ENCODE results near the gene CNBP. TPM values are rescaled to one million over a fixed set of nuclear protein-coding genes. Genes with fewer than 3 reads are reported as not detected.

CNBP gene
- 358 TPM for polyA plus RNA-seq (2013, experiment 1 of 2)
- 356 TPM for polyA plus RNA-seq (2013, experiment 2 of 2)

- peaks cover 1% of the 10 kb centered on the region for H3K79me1 ChIP-seq (ENCODE audit: low read length)
Observed at GRCh38 chr3:129183569-129184395, at the start of gene CNBP. Gene CNBP, minus strand, starts transcription at chr3:129183896. Its CDS starts 12,139 bp downstream, at chr3:129171757.

GRCh38 chr3:129231331-129232119 is 47.8 kb upstream of the CNBP start:
- Histone ChIP-seq H3K9ac (ENCODE audit: low read length) (no peak overlapping the region), H2BK120ac (ENCODE audit: low read depth, low read length) (no peak overlapping the region), H2BK15ac (replicated peaks; ENCODE audit: low read depth) (no peak overlapping the region), H3K4me1 (ENCODE audit: control insufficient read depth, low read depth, low read length) (no peaks in the 10 kb centered on the region), H3K4me2 (ENCODE audit: low read length) (no peak overlapping the region), H4K8ac (ENCODE audit: low read depth, low read length) (no peak overlapping the region), H3K56ac (ENCODE audit: low read length) (no peak overlapping the region), H3K4ac (ENCODE audit: low read depth, low read length) (no peak overlapping the region), H3K27ac (ENCODE audit: low read depth, low read length) (no peak overlapping the region), H3K18ac (ENCODE audit: low read length) (no peak overlapping the region), H3K27me3 (ENCODE audit: insufficient read depth, low read length, poor library complexity) (no peaks in the 10 kb centered on the region), H2BK5ac (ENCODE audit: low read length) (no peak overlapping the region), H2AK5ac (ENCODE audit: low read length) (no peak overlapping the region), H3K36me3 (ENCODE audit: control insufficient read depth, insufficient read depth, low read length) (no peaks in the 10 kb centered on the region), H3K79me1 (ENCODE audit: low read length) (no peaks in the 10 kb centered on the region), H3K79me2 (ENCODE audit: control insufficient read depth, insufficient read depth, low read length) (no peaks in the 10 kb centered on the region), H3K4me3 (ENCODE audit: low read length) (no peak overlapping the region), H4K5ac (ENCODE audit: low read length) (no peak overlapping the region), H3K23ac (ENCODE audit: low read length) (no peak overlapping the region)
- DNase-seq = no peak
- no CpG with 5 or more reads among the region's 10 CpGs for WGBS (ENCODE audit: extremely low coverage, insufficient coverage, low lambda C conversion rate)

More at GRCh38 chr3:129183569-129184395, at the start of gene CNBP:
- peak within 1 kb of the TSS; percentile 92 for H3K18ac ChIP-seq (ENCODE audit: low read length)
- H3K79me2 ChIP-seq (ENCODE audit: control insufficient read depth, insufficient read depth, low read length) = peaks cover 51% of the 10 kb centered on the region
- H4K5ac ChIP-seq (ENCODE audit: low read length) = no peak within 1 kb of the TSS
- peak within 1 kb of the TSS; percentile 100 for H3K23ac ChIP-seq (ENCODE audit: low read length)
- H3K56ac ChIP-seq (ENCODE audit: low read length) = peak within 1 kb of the TSS; percentile 100
- DNase-seq = peak; percentile 96
- WGBS (ENCODE audit: extremely low coverage, insufficient coverage, low lambda C conversion rate) = no CpG with 5 or more reads among the region's 83 CpGs
- no peaks in the 10 kb centered on the region for H3K27me3 ChIP-seq (ENCODE audit: insufficient read depth, low read length, poor library complexity)
- H3K4me2 ChIP-seq (ENCODE audit: low read length) = peak within 1 kb of the TSS; percentile 76
- no peaks in the 10 kb centered on the region for H3K4me1 ChIP-seq (ENCODE audit: control insufficient read depth, low read depth, low read length)
- H3K27ac ChIP-seq (ENCODE audit: low read depth, low read length) = peak within 1 kb of the TSS; percentile 89
- no peak within 1 kb of the TSS for H2BK15ac ChIP-seq (replicated peaks; ENCODE audit: low read depth)
- H2AK5ac ChIP-seq (ENCODE audit: low read length) = peak within 1 kb of the TSS; percentile 97
- H2BK120ac ChIP-seq (ENCODE audit: low read depth, low read length) = peak within 1 kb of the TSS; percentile 4
- peak within 1 kb of the TSS; percentile 75 for H2BK5ac ChIP-seq (ENCODE audit: low read length)
- H3K36me3 ChIP-seq (ENCODE audit: control insufficient read depth, insufficient read depth, low read length) = no peaks in the 10 kb centered on the region
- peak within 1 kb of the TSS; percentile 100 for H3K9ac ChIP-seq (ENCODE audit: low read length)
- peak within 1 kb of the TSS; percentile 99 for H3K4me3 ChIP-seq (ENCODE audit: low read length)
- H3K4ac ChIP-seq (ENCODE audit: low read depth, low read length) = peak within 1 kb of the TSS; percentile 91
- H4K8ac ChIP-seq (ENCODE audit: low read depth, low read length) = peak within 1 kb of the TSS; percentile 91

GRCh38 chr3:129230311-129231019 is 46.8 kb upstream of the CNBP start:
- H3K27ac ChIP-seq (ENCODE audit: low read depth, low read length) = no peak overlapping the region
- no peak overlapping the region for H2BK15ac ChIP-seq (replicated peaks; ENCODE audit: low read depth)
- no peak overlapping the region for H3K18ac ChIP-seq (ENCODE audit: low read length)
- H2BK120ac ChIP-seq (ENCODE audit: low read depth, low read length) = no peak overlapping the region
- no peaks in the 10 kb centered on the region for H3K79me1 ChIP-seq (ENCODE audit: low read length)
- H3K4me2 ChIP-seq (ENCODE audit: low read length) = no peak overlapping the region
- H3K27me3 ChIP-seq (ENCODE audit: insufficient read depth, low read length, poor library complexity) = no peaks in the 10 kb centered on the region
- no CpG with 5 or more reads among the region's 7 CpGs for WGBS (ENCODE audit: extremely low coverage, insufficient coverage, low lambda C conversion rate)
- no peak overlapping the region for H4K8ac ChIP-seq (ENCODE audit: low read depth, low read length)
- H3K79me2 ChIP-seq (ENCODE audit: control insufficient read depth, insufficient read depth, low read length) = no peaks in the 10 kb centered on the region
- no peak for DNase-seq
- no peak overlapping the region for H3K9ac ChIP-seq (ENCODE audit: low read length)
- no peaks in the 10 kb centered on the region for H3K4me1 ChIP-seq (ENCODE audit: control insufficient read depth, low read depth, low read length)
- H2BK5ac ChIP-seq (ENCODE audit: low read length) = no peak overlapping the region
- H3K4me3 ChIP-seq (ENCODE audit: low read length) = no peak overlapping the region
- no peak overlapping the region for H3K4ac ChIP-seq (ENCODE audit: low read depth, low read length)
- H3K56ac ChIP-seq (ENCODE audit: low read length) = no peak overlapping the region
- no peak overlapping the region for H3K23ac ChIP-seq (ENCODE audit: low read length)
- no peaks in the 10 kb centered on the region for H3K36me3 ChIP-seq (ENCODE audit: control insufficient read depth, insufficient read depth, low read length)
- no peak overlapping the region for H4K5ac ChIP-seq (ENCODE audit: low read length)
- no peak overlapping the region for H2AK5ac ChIP-seq (ENCODE audit: low read length)

GRCh38 chr3:129228891-129229585 is 45.3 kb upstream of the CNBP start:
- H3K27ac ChIP-seq (ENCODE audit: low read depth, low read length) = peak overlapping the region; percentile 10
- H3K56ac ChIP-seq (ENCODE audit: low read length) = peak overlapping the region; percentile 0
- no peak overlapping the region for H3K4ac ChIP-seq (ENCODE audit: low read depth, low read length)
- no peak overlapping the region for H2AK5ac ChIP-seq (ENCODE audit: low read length)
- no peak overlapping the region for H3K23ac ChIP-seq (ENCODE audit: low read length)
- H3K9ac ChIP-seq (ENCODE audit: low read length) = no peak overlapping the region
- no CpG with 5 or more reads among the region's 11 CpGs for WGBS (ENCODE audit: extremely low coverage, insufficient coverage, low lambda C conversion rate)
- H3K4me1 ChIP-seq (ENCODE audit: control insufficient read depth, low read depth, low read length) = no peaks in the 10 kb centered on the region
- DNase-seq = peak; percentile 69
- no peaks in the 10 kb centered on the region for H3K36me3 ChIP-seq (ENCODE audit: control insufficient read depth, insufficient read depth, low read length)
- peak overlapping the region; percentile 40 for H4K5ac ChIP-seq (ENCODE audit: low read length)
- no peak overlapping the region for H2BK5ac ChIP-seq (ENCODE audit: low read length)
- no peaks in the 10 kb centered on the region for H3K79me1 ChIP-seq (ENCODE audit: low read length)
- no peak overlapping the region for H2BK120ac ChIP-seq (ENCODE audit: low read depth, low read length)
- peak overlapping the region; percentile 13 for H3K18ac ChIP-seq (ENCODE audit: low read length)
- H3K27me3 ChIP-seq (ENCODE audit: insufficient read depth, low read length, poor library complexity) = no peaks in the 10 kb centered on the region
- peak overlapping the region; percentile 58 for H4K8ac ChIP-seq (ENCODE audit: low read depth, low read length)
- no peak overlapping the region for H3K4me2 ChIP-seq (ENCODE audit: low read length)
- H2BK15ac ChIP-seq (replicated peaks; ENCODE audit: low read depth) = no peak overlapping the region
- H3K79me2 ChIP-seq (ENCODE audit: control insufficient read depth, insufficient read depth, low read length) = no peaks in the 10 kb centered on the region
- H3K4me3 ChIP-seq (ENCODE audit: low read length) = no peak overlapping the region

- no peak overlapping the region for H3K4me3 ChIP-seq (ENCODE audit: low read length)
- no peaks in the 10 kb centered on the region for H3K79me2 ChIP-seq (ENCODE audit: control insufficient read depth, insufficient read depth, low read length)
- no peak overlapping the region for H3K23ac ChIP-seq (ENCODE audit: low read length)
- H3K27ac ChIP-seq (ENCODE audit: low read depth, low read length) = no peak overlapping the region
- H3K79me1 ChIP-seq (ENCODE audit: low read length) = no peaks in the 10 kb centered on the region
- no peaks in the 10 kb centered on the region for H3K4me1 ChIP-seq (ENCODE audit: control insufficient read depth, low read depth, low read length)
- no peak overlapping the region for H3K4ac ChIP-seq (ENCODE audit: low read depth, low read length)
- no peaks in the 10 kb centered on the region for H3K27me3 ChIP-seq (ENCODE audit: insufficient read depth, low read length, poor library complexity)
- H4K8ac ChIP-seq (ENCODE audit: low read depth, low read length) = no peak overlapping the region
- no peak overlapping the region for H2BK15ac ChIP-seq (replicated peaks; ENCODE audit: low read depth)
- H2BK5ac ChIP-seq (ENCODE audit: low read length) = no peak overlapping the region
- H3K4me2 ChIP-seq (ENCODE audit: low read length) = no peak overlapping the region
- WGBS (ENCODE audit: extremely low coverage, insufficient coverage, low lambda C conversion rate) = no CpG with 5 or more reads among the region's 6 CpGs
- H3K18ac ChIP-seq (ENCODE audit: low read length) = no peak overlapping the region
- DNase-seq = no peak
- no peak overlapping the region for H3K56ac ChIP-seq (ENCODE audit: low read length)
- no peak overlapping the region for H3K9ac ChIP-seq (ENCODE audit: low read length)
- no peak overlapping the region for H2AK5ac ChIP-seq (ENCODE audit: low read length)
- no peak overlapping the region for H4K5ac ChIP-seq (ENCODE audit: low read length)
- no peak overlapping the region for H2BK120ac ChIP-seq (ENCODE audit: low read depth, low read length)
- H3K36me3 ChIP-seq (ENCODE audit: control insufficient read depth, insufficient read depth, low read length) = no peaks in the 10 kb centered on the region
Observed at GRCh38 chr3:129226374-129226773, 42.7 kb upstream of the CNBP start.
